ENCODE measurements around the gene CARD9. TPM values are rescaled to one million over a fixed set of nuclear protein-coding genes. Genes with fewer than 3 reads are reported as not detected.

CARD9 gene
- total and polyA plus RNA-seq, 10 donors, result 5.7 to 25.5 (median 18.2) TPM

GRCh38 chr9:136370687-136371532 is 2.6 kb downstream of the CARD9 start:
- Histone ChIP-seq H3K36me3 (peaks cover 0 to 58% (median 8%) of the 10 kb centered on the region in 6 donors), H3K9me3 (no peaks in the 10 kb centered on the region), H3K4me1 (peaks cover 0 to 50% (median 28%) of the 10 kb centered on the region in 6 donors), H3K4me3 (no peak overlapping the region), H3K27ac (no peak overlapping the region), H3K27me3 (replicated peaks in 1 of 7) (peaks cover 0 to 18% (median 0%) of the 10 kb centered on the region in 7 donors)
- intact Hi-C loops (cut with DNase I; ENCODE audit: low total_unique reads), result no loop called here
- DNase-seq, result no peak
- 92 to 97% (median 95%) methylated on average over 26 to 54 of the region's 54 CpGs for WGBS, 5 donors
- TF ChIP-seq CTCF (IDR thresholded peaks at IDR 0.05 in 8 of 11, conservative IDR thresholded peaks at IDR 0.05 in 3 of 11), result no peak
- no peak for TF ChIP-seq POLR2A (IDR thresholded peaks at IDR 0.05)
- no peak for TF ChIP-seq POLR2AphosphoS5 (IDR thresholded peaks at IDR 0.05)

- H3K27me3 ChIP-seq (replicated peaks in 1 of 7), result peaks cover 0 to 18% (median 0%) of the 10 kb centered on the region in 7 donors
- H3K4me3 ChIP-seq, result no peak overlapping the region
- peaks cover 0 to 53% (median 8%) of the 10 kb centered on the region in 6 donors for H3K36me3 ChIP-seq
- H3K9me3 ChIP-seq, result no peaks in the 10 kb centered on the region
- intact Hi-C loops (cut with DNase I; ENCODE audit: low total_unique reads), result no loop called here
- no peak for DNase-seq
- TF ChIP-seq POLR2AphosphoS5 (IDR thresholded peaks at IDR 0.05), result no peak
- TF ChIP-seq POLR2A (IDR thresholded peaks at IDR 0.05), result no peak
- no peak for TF ChIP-seq CTCF (IDR thresholded peaks at IDR 0.05 in 8 of 11, conservative IDR thresholded peaks at IDR 0.05 in 3 of 11)
- WGBS, 5 donors, result 93 to 99% (median 95%) methylated on average over 9 to 19 of the region's 19 CpGs
- H3K4me1 ChIP-seq, result peaks cover 0 to 50% (median 35%) of the 10 kb centered on the region in 6 donors
- no peak overlapping the region for H3K27ac ChIP-seq
Observed at GRCh38 chr9:136370037-136370436, 3.4 kb downstream of the CARD9 start.

GRCh38 chr9:136368190-136368589 is 5.3 kb downstream of the CARD9 start:
- Histone ChIP-seq H3K4me1 (peaks cover 5 to 51% (median 37%) of the 10 kb centered on the region in 6 donors), H3K27ac (no peak overlapping the region), H3K36me3 (peaks cover 0 to 52% (median 8%) of the 10 kb centered on the region in 6 donors), H3K4me3 (no peak overlapping the region), H3K9me3 (no peaks in the 10 kb centered on the region), H3K27me3 (replicated peaks in 1 of 7) (peaks cover 0 to 20% (median 0%) of the 10 kb centered on the region in 7 donors)
- intact Hi-C loops (cut with DNase I; ENCODE audit: low total_unique reads), result no loop called here
- TF ChIP-seq POLR2A (IDR thresholded peaks at IDR 0.05) (no peak), POLR2AphosphoS5 (IDR thresholded peaks at IDR 0.05) (no peak), CTCF (IDR thresholded peaks at IDR 0.05 in 8 of 11, conservative IDR thresholded peaks at IDR 0.05 in 3 of 11) (no peak)
- 80 to 88% (median 86%) methylated on average over 13 to 18 of the region's 18 CpGs for whole genome bisulfite sequencing, 5 donors
- DNase-seq, result no peak
